Choroid plexus epithelial cell (primary cell): ENCODE results near the gene FOXD4L6.
"Not testable (repeated sequence)": the region's sequence is repeated elsewhere in the genome, so short reads cannot be mapped to it uniquely, and the experiment has no call there.

ENCODE experiments used
- DNase-seq: peaks from one replicate; pipeline ENCODE4 v3.0.0-alpha.2; 2010; ENCODE audit warnings: low read depth
- H3K4me3 ChIP-seq: 2 replicates; pipeline ENCODE4 v1.5.1; 2011; ENCODE audit warnings: low read depth, mild to moderate bottlenecking, control low read depth, low read length, moderate library complexity

The FOXD4L6 gene

DNA sequence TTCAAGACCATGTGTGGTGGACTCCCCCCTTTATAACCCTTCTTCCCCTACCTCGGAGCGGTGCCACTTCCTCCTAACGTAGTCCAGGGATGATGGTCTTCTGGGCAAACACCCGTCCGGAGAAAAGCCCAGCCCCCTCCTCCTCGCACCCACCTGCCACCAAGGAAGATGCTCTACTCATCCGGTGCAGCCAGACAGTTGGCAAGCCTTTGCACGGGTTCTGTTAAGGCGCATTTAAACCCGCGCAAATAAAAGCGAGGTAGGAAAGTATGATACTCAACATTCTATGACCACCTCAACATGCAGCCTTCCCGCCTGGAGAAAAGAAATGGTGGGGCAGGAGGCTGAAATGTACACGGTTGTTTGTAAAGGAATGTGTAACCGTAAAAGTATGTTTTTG is at the start of gene FOXD4L6:
Gene FOXD4L6, minus strand, starts transcription at position 101 of the 400 bp plus-strand sequence. CDS start 298 bp downstream, outside the sequence.
- H3K4me3 ChIP-seq, DNase-seq: not testable (repeated sequence)

DNA sequence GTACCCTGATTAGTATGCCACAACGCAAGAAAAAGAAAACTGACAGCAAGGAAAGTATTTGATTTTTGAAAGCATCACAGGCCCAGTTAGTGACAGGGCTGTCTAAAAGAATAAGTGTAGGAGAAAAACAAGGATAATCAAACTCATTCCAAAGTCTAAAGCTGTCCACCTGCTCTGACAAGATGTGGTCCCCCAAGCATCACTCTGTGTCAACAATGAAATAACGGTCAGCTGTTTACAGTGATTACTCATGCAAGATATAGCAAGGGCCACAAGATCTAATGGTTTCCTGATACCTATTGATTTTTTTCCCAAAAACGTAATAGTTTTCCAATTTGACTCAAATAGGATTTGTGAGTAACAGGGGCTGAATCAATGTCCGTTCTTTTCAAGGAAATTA is 46.5 kb upstream of the FOXD4L6 start:
- not testable (repeated sequence) for DNase-seq, H3K4me3 ChIP-seq

DNA sequence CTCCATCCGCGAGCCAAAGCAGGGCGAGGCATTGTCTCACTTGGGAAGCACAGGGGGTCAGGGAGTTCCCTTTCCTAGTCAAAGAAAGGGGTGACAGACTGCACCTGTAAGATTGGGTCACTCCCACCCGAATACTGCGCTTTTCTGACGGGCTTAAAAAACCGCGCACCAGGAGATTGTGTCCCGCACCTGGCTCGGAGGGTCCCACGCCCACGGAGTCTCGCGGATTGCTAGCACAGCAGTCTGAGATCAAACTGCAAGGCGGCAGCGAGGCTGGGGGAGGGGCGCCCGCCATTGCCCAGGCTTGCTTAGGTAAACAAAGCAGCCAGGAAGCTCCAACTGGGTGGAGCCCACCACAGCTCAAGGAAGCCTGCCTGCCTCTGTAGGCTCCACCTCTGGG is 21.6 kb upstream of the FOXD4L6 start:
- not testable (repeated sequence) for H3K4me3 ChIP-seq, DNase-seq

DNA sequence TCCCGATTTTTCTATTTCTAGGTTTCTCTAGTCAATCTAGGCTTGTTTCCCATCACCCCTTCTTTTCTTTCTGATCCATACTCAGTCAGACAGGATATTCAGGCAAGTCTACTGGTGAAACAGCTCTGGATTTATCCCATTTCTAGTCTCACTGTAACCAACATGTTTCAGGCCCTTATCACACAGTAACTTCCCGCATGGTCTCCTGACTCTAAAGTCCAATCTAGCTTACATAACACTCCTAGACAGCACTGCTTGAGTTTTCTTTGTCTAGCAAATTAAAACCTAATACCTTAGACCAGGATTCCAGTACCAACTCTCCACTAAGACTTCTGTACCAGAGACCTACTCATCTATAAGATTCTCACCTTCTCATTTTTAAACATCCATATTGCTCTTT is 13.4 kb upstream of the FOXD4L6 start:
- H3K4me3 ChIP-seq, DNase-seq: not testable (repeated sequence)

DNA sequence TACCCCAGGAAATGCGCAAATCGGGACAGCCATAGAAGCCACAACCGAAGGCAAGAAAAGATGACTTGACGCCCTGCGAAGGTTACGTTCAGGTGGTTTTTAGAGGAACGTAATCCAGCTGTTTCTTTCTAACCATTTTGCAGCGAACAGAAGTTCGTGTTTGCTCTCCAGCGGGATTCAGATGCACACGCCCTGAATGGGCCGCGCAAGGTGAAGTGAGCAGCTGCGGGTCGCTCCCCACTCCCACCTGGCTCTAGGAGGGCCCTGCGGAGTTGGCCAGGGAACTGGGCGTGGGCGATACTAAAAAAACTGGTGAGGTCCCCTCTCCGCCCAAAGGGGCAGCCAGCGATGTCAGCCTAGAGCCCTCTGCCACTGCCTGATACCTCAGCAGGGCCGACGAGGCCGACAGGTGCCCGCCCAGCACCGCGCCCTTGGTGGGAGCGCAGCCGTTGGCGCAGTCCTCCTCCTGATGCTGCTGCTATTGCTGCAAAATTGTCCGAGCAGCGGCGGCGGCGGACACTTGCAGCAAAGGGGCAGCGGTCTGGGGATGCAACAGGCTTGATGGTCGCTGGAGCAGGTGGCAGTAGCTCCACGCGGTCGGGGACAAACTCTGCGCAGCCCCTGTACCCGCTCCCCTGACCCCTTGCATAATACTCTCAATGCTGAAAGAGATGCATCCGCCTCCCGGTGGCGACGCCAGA is 1.6 kb downstream of the FOXD4L6 start:
- not testable (repeated sequence) for H3K4me3 ChIP-seq, DNase-seq

DNA sequence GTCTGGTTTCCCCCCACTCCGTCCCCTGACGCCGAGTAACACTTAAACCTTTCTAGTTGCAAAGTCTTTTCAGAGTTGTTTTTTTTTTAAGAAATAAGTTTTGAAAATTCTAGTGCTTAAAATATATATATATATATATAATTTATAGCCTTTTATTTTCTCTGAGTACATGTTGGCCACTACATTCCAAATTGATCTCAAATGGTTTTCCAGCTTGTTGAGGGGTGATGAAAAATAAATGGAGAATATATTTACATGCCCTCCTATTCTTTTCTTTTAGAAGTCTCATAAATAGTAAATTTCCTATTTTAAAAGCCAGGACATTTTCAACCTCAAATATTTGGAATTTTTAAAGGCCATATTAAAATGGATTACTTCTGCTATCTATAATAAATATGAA is 2.5 kb downstream of the FOXD4L6 start:
- DNase-seq, H3K4me3 ChIP-seq: not testable (repeated sequence)

DNA sequence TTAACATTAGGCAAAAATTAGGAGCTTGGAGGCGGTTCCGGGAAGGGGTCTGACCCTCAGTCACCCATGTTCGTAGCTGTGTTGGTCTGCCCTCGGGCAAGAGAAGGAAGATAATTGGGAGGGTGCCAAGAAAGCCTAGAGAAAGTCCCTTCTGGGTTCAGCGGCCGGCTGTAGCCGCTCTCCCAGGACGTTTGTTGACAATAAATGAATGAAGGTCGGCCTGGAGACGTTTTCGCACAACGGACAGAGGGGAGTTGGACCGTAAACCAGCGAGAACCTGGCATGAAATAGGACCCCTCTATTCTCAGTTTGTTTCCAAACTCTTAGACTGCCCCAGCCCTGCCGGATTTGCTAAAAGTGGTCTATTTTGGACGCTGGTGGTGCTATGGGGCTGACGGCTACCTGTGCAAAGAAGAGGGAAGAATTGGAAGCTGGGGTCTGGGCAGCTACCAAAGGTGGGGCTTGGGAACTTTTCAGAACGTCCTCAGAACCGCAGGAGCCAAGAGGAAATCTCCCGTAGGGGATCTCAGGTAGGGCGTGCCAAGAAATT is 3.3 kb downstream of the FOXD4L6 start:
- not testable (repeated sequence) for DNase-seq, H3K4me3 ChIP-seq

DNA sequence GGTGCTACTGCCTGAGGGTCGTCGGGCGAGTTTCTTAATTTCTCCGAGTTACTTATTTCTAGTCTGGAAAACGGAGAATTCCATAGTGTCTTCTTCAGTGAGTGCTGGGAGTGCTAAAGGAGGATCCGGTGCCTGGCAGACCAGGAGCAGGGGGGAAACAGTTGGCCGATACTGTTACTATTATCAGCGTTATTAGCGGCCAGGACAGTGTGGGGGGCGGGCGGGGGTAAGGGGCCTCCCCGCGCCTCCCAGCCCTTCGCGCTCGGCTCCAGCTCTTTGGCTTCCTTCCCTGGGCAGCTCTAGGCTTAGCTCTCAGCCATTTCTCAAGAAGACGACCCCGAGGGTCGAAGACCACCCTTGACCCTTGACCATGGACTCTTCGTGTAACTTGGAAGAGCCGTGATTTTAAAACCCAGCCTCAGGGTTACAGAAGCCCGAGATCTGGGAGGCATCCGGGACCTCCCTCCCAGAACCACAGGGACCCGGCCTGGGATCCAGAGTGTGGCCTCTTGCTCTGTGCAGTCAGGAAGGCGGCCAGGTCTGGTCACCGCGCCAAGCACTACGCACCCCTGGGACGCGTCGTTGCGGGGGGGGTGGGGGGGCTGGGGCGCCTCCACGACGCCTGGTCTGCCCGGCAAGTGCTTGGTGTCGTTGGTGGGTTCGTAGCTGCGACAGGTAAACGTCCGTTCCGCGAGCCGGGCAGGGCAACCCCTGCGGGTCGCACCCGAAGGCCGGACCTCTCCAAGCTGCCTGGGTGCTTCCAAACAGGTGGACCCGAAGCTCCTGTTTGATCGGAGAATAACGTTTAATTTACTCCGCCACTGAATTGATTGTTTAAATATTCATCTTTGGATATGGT is 4.0 kb downstream of the FOXD4L6 start:
- H3K4me3 ChIP-seq, DNase-seq: not testable (repeated sequence)

DNA sequence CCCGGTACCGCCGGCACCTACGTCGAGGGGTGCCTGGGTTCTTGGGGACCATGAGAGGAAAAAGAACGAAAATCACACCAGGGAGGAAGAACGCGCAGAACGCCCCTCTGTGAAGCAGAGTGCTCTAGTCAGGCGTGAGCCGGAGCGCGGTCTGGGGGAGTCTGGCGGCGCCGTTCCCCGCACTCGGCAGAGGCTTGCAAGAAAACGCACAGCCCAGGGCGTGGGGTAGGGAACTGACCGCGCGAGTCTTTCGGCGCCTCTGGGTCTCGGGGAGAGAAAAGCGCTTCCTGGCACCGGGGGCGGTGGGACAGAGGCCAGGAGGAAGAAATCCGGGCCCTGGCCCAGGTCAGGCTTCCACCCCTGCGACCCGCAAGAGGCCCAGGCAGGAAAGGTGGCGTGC is 4.7 kb downstream of the FOXD4L6 start:
- DNase-seq, H3K4me3 ChIP-seq: not testable (repeated sequence)

DNA sequence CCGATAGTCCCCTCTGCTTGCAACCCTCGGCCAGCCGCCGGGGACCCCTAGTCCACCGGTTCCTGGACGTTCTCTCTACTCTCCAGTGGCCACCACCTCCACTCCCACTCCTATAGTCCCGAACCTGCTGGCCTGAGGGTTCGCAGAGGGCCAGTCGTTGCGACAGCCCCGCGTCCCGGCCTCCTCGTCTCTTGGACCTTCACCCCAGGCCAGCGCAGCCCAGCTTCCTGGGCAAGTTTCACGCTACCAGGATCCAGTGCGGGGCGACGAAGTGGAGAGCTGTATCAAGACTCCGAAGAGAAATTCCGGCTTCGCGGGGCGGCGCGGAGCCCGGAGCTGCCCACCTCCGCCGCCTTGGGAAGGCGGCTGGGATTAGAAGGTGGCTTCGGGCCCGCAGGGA is 5.1 kb downstream of the FOXD4L6 start:
- not testable (repeated sequence) for DNase-seq, H3K4me3 ChIP-seq

DNA sequence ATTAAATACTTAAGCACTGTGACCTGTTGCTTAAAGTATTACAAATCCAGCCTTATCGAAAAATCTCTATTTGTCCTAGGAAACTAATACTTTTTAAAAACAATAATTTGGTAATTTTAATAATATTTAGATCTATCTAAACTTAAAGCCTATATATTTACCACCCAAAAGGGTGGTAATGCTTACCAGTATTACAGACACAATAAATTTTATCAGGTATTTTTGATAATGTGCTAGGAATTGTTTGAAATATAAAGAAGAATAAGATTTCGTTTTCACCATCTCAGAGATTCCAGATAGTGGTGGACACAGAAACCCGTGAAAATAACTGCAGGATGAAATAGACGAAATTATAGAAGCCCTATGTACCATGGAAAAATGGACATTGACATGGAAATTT is 7.8 kb downstream of the FOXD4L6 start:
- H3K4me3 ChIP-seq, DNase-seq: not testable (repeated sequence)

DNA sequence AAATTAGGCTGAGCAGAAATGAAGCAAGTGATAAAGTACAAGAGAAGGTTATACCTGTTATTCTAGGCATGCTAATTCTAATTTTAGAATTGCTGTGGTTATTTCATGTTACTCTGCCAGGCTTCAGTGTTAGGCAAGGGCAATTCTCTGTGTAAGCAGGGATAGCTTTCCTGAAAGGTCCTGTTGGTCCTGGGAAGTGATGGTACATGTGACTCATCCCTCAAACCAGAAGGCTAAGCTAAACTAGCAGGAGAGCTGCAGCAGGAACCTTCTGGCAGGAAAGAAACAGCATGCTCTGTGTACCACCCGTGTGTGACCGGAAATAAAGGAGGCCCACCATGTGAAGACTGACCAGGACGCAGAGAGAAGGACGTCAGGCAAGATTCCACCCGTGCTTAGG is 8.8 kb downstream of the FOXD4L6 start:
- DNase-seq, H3K4me3 ChIP-seq: not testable (repeated sequence)

DNA sequence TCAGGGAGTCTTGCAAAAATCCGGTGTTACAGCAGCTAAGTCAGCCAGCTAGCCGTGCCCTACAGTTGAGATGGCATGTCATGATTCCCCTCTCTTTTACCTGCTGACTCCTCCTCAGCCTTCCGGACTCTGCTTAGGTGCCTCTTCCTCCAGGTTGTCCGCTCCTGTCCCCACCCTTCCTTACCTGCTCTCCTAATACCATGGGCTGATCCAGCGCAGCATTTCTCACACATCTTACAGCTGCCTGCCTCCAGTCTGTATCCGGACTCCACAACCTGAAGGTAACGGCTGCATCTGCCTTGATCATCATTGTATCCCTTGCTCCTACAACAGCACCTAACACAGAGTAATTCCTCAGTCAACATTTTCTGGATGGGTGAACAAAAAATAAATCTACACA is 9.2 kb downstream of the FOXD4L6 start:
- not testable (repeated sequence) for DNase-seq

DNA sequence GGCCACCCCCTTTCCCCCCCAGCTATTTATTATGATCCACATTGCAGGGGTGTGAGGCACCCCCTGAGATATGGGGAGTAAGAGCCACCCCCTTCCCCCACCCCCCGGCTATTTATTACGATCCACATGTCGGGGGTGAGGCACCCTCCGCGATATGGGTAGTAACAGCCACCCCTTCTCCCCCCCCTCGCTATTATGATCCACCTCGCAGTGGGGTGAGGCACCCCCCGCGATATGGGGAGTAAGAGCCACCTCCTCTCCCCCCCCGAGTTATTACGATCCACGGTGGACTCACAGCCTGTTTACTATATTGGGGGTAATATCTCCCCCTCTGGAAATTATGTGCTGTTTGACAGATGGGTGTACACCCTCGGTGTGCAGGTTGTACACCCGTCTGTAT is 15.1 kb downstream of the FOXD4L6 start:
- DNase-seq, H3K4me3 ChIP-seq: not testable (repeated sequence)

More for the DNA sequence above, 9.2 kb downstream of the FOXD4L6 start:
- not testable (repeated sequence) for H3K4me3 ChIP-seq

DNA sequence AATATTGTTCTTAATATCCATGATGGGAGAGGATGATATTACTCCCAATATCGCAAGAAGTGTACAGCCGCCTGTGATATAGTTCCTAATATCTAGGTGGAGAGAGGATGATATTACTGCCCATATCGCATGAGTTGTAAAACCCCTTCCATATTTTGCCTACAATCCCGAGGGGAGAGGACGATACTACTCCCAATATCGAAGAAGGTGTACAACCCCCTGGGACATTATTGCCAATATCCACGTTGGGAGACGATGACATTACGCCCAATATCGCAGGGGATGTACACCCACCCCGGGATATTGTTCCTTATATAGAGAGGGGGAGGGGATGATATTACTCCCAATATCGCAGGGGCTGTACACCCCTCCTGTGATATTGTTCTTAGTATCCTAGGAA is 17.1 kb downstream of the FOXD4L6 start:
- not testable (repeated sequence) for DNase-seq, H3K4me3 ChIP-seq

DNA sequence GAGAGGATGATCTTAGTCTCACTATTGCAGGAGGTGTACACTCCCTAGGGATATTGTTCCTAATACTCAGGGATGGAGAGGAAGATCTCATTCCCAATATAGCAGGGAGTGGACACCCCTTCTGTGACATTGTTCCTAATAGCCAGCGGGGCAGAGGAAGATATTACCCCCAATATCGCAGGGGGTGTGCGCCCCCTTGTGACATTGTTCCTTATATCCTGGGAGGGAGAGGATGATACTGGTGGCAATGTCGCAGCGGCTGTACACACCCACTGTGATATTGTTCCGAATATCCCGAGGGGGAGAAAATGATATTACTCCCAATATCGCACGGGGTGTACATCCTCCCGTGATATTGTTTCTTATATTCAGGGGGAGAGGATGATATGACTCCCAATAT is 17.6 kb downstream of the FOXD4L6 start:
- not testable (repeated sequence) for H3K4me3 ChIP-seq, DNase-seq

DNA sequence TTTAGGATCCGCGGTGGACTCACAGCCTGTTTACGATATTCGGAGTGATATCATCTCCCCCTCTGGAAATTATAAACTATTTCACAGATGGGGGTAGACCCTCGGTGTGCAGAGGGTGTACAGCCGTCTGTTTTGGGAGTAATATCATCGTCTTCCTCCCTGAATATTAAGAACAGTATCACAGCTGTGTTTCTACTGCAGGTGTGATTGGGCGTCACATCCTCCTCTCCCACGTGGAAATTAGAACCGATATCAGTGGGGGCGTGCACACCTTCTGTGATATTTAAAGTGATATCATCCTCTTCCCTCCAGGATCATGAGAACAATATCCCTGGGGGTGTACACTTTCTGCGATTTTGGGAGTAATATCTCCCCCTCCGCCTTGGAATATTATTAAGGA is 19.2 kb downstream of the FOXD4L6 start:
- DNase-seq, H3K4me3 ChIP-seq: not testable (repeated sequence)

DNA sequence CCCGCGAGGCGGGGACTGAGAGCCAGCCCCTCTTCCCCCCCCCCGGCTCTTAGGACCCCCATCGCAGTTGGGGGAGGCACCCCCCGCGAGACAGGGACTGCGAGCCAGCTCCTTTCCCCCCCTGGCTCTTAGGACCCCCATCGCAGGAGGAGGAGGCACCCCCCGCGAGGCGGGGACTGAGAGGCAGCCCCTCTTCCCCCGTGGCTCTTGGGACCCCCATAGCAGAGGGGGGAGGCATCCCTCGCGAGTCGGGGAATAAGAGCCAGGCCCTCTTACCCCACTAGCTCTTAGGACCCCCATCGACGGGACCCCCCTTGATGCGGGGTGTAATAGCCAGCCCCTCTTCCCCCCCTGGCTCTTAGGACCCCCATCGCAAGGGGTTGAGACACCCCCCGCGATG is 19.7 kb downstream of the FOXD4L6 start:
- not testable (repeated sequence) for DNase-seq

DNA sequence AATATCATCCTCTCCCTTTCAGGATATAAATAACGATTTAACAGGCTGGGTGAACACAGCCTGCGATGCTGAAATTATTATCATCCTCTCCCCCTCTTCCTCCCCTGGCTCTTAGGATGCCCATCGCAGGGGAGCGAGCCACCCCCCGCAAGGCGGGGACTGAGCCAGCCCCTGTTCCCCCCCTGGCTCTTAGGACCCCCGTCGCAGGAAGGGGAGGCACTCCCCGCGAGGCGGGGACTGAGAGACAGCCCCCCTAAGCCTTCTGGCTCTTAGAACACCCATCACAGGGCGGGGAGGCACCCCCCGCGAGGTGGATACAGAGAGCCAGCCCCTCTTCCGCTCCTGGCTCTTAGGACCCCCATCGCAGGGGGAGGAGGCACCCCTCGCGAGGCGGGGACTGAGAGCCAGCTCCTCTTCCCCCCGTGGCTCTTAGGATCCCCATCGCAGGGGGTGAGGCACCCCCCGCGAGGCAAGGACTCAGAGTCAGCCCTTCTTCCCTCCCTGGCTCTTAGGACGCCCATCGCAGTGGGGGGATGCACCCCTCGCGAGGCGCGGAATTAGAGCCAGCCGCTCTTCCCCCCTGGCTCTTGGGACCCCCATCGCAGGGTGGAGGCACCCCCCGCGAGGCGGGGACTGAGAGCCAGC is 21.9 kb downstream of the FOXD4L6 start:
- not testable (repeated sequence) for DNase-seq, H3K4me3 ChIP-seq

More for the DNA sequence above, 19.7 kb downstream of the FOXD4L6 start:
- H3K4me3 ChIP-seq, result not testable (repeated sequence)
